GM21786 (cell line): ENCODE measurements around the gene VWA8.

Source experiments
- ATAC-seq: cut with Tn5 transposase; IDR thresholded peaks from one replicate; pipeline ENCODE4 v1.9.1; 2021; ENCODE audit not compliant: unreplicated experiment

The VWA8 gene

DNA sequence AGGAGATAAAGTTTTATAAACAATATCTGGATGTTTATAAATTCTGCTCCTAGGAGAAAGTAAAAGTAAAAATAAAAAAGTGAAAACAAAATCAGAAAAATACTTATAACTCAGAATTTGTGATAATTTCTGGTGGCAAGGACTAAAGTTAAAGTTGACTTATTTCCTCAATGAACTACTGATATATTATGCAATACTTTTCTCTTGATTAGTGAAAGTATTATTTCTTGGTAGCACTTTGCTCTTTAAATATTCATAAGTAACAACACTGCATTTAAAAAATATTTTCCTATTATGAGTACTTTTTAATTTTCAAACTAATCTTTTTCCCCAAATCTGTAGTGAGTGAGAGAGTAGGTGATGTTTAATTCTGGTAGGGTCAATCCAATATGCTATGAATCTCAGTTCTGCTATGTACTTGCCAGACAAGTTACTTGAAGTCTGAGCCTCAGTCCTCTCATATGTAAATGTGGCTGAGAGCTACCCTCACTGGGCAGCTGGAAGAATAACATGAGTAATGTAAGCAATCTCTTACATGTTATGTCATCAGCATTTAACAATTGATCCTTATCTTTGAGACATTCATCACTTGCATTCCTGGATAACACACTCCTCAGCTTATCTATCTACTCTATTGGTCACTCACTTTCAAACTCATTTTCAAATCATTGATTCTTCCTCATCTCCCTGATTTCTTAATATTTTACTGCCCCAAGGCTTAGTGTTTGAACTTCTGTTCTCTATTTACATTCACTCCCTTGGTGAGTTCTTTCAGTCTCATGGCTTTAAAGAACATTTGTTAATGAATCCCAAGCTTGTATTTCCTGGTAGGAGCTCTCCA is 264.5 kb downstream of the VWA8 start:
- no peak for ATAC-seq

DNA sequence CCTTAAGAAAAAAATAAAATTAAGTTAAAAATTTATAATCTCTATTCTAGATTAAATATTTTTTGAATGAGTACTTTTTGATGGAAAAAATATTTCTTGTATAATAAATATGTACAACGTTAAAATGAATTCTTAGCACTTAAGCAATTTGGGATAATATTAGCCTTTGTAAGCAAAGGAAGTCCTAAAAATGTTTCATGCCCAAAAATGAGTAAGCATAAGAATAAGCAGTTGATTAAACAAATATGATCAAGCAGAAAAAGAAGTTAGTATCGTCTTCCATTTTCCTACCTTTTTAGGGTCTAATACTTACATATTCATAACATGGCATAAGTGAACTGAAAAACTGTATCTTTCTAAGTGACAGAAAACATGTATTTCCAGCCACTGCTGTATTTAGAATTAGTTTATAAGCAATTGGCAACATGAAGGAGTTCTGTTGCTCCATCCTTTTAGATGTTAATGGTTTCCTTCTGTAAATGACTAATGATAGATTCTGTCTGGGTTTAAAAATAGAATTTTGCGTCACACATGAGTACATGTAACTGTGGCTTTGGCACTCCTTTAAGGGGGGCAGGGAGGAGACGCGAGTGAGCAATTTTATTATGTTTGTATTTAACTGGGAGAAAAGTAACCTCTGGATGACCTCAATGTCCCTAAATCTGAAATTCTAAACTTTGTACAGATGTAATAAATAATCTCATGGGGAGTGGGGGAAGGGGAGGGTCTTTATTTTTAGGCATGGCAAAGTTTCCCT is 266.2 kb downstream of the VWA8 start:
- peak; percentile 84 for ATAC-seq

DNA sequence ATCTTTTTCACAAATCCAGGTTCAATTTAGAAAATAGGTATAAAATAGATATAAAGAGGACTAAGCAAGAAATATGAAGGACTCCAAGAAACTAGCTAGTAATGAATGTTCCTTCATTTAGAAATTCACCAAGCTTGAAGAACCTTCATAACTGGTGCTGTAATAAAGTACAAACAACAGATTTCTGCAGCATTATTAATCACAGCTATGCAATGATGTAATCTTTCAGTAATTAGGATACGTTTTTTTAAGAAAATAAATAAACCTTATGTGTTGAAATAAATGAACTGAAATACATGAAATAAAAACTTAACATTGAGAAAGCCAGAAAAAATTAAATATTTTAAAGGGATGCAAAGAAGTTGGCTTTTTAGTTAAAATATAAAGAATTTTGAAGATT is 267.5 kb downstream of the VWA8 start:
- ATAC-seq = no peak

DNA sequence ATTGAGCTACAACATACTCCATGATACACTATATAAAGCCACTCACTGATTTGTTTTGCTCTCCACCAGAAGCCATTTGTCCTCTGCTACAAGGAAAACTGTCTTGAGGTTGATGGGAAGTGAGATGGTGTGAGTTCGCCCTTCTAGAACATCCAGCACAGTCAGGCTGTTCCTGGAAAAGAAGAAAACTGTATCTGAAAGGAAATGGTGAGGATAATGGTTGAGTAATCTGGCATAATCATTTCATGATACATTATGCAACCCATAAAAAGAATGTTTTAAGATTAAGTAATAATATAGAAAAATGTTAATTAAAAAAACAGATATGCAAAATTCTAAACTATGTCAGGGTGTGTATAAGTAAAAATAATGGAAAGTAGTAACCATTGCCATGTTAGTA is 269.6 kb downstream of the VWA8 start:
- no peak for ATAC-seq

DNA sequence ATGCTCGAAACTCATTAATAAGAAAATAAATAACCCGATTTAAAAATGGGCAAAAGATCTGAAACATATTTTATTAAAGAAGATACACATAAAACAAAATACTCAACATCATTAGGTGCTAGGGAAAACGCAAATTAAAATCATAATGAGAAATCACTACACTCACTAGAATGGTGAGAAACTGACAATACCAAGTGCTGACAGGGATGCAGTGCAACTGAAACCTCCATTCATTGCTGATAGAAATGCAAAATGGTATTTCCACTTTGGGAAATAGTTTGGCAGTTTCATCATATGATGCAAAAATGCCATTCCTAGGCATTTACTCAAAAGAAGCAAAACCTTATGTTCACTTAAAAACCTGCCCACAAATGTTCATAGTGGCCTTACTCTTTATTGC is 278.1 kb downstream of the VWA8 start:
- ATAC-seq = no peak

DNA sequence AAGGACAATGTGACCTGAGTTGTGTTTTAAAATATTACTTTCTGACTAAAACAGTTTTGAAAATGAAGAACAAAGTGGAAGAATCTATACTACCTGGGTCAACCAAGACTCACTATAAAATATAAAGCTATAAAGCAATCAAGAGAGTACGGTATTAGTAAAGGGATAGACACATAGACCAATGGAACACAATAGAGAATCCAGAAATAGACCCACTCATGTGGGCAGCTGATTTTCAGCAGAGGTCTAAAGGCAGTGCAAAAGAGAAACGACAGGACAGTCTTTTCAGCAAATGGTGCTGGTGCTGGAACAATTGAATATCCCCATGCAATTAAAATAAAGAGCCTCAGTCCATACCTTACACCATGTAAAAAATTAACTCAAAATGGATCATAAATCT is 278.9 kb downstream of the VWA8 start:
- no peak for ATAC-seq

DNA sequence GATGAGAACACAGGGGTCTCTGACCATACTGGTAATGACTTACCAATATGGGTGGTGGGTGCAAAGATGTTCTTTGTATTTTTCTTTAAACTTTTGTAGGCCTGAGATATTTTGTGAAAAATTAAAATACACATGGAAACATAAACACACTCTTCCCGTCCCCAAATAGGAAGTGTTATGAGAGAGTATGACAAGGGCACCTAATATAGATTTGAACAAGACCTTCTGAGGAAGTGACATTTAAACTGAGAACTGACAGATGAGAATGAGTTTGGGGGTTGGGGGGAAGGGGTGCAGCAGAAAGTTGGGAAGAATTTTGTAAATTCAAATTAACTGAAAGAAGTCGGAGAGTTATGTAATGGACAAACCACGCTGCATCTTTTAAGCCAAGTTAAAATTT is 279.3 kb downstream of the VWA8 start:
- ATAC-seq = no peak

DNA sequence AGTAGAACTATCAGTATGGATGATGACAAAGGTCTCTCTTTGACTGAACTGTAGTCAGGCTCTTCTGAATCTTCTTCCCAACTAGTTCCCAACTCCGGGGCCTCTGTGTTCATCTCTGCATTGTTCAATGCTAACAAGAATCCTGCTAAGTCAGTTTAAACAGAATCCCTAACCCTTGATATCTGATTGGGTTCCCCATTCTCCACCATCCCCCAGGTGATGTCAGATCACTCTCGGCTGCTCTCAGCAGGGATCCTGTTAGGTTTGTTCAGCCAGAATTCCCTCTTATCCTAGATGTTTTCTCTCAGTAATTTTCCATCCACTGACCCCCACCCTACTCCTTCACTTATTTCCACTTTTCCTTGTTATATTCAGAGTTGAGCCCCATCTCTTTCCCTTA is 280.0 kb downstream of the VWA8 start:
- ATAC-seq = no peak

DNA sequence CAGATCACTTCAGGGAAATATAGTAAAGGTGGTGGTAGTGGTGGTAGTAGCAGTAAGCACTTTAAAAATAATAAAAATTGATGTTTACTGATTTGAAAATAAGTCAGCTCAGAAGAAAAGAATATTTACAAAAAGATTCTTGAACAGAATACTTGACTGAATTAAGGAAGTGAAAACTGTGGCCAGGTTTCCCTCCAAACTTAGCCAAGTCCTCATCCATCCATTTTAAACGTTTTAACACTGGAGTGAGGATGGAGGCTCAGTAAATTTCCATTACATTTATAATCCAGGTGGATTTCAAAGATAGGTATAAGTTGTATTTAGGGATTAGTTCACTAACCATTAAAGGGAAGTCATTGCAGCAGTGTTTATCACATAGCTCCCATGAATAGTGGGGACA is 282.1 kb downstream of the VWA8 start:
- no peak for ATAC-seq

DNA sequence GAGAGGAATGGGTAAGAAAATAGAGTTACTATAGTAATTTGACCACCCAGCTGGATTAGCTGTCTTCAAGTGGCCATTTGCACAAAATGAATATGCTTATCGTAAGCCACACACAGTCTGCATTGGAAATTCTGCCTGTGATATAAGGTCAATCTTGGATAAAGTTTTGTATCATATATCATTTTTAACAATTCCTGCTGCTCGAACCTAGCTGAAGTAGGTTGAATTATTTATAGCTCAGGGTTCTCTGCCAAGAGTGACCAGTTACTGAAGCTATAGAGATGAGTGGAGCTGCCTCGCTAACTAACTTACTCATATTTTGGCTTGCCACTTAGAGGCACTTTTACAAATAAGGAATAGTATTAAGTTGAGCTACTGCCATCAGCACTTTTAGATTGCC is 282.7 kb downstream of the VWA8 start:
- ATAC-seq = no peak

DNA sequence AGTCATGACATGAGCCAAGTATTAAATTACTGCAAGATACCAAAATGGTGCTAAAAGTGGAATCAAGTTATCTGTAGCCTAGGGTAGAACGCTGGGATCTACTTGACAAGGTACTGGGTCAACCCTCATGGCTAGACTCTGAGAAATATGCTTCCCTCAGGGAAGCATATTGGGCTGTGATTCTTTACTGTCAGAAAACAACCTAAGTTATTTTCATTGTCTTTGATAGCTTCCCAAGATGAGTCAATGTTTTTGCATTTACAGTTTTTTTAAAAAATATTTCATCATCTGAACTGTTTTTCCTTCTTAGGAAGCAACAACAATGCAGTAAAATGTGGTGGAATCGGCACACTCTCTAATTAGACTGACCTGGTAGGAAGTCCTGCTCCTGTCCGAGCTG is 285.6 kb downstream of the VWA8 start:
- ATAC-seq = no peak

DNA sequence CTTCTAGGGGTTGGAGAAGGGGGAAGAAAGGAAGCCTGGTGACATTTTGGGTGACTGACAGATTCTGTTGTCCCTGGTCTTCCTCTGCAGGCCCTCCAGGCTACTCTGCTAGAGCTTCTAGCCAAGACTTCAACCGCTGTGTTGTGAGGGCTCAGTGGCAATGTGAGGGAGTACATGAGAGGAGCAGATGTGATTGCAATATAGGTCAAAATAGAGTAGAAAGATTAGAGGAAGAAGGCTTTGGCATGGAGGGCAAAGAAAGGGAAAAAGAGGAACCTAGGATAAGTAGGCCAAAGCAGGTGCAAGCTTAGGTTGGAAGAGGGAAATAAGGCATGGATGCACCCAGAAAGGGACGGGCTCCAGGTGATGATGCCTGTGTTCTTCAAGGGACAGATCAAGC is 286.7 kb downstream of the VWA8 start:
- no peak for ATAC-seq

DNA sequence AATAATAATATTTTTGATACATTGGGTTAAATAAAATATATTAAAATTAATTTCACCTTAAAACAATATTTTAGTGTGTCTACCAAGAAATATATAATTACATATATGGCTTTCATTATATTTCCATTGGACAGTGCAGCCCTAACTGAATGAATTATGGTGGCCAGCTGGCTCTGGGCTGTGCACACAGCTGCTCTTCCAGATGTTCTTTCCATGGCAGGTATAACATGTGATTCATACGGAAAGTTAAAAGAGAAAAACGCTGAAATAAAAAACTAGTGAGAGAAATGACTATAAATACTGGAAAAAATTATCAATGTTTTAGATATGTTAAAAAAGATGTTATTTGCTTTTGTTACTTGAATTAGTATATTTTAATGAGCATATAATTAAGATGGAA is 287.3 kb downstream of the VWA8 start:
- no peak for ATAC-seq

DNA sequence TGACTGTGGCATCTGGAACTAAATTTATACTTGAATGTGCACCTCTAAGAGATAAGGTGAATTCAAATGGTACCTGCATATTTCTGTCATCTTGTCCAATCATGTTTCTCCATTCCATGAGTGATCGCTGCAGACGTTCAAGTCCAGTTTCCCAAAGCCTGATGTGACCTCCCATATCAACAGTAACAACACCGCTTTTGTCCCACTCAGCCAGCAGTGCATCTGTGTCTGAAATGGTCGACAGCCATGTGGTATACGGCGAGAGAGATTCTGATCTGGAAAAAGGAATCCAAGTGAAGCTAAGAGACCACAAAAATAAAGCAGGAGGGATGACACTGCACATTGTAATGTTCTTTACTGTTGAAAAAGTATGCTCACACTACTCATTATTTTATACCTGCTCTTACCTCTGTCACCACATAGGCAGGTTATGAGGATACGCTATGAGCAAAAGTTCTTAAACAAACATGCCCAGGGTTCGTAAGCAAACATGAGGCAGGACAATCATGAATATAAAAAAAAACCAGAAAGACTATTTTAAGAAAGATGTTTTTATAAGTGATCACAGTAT is 290.0 kb downstream of the VWA8 start:
- ATAC-seq = no peak

DNA sequence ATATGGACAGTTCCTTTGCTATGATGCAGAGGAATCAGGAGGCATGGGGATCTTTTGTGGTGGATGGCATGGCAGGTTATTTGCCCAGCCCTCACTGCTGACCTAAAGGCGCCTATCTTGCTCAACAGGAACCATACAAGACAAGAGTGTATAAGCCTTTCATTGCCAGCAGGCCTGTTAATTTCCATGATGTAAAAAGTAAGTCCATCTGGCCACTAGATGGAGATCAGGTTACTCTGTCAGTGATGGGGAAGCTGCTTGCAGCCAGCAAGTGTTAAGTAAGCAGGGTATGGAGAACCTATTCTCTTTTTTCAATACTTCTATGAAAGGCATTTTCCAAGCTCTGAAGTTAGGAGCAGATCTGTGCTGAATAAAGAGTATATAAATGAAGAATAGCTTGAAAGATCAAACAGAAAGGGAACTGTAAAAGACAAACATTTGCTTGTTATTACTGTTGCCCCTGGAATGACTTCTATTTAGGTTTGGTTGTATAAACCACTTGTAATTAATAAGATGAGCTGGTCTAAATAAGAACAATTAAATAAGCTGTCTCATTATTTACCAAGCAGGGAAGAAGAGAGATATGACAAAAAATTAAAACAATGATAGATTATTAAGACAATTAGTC is 292.7 kb downstream of the VWA8 start:
- ATAC-seq = peak; percentile 89

DNA sequence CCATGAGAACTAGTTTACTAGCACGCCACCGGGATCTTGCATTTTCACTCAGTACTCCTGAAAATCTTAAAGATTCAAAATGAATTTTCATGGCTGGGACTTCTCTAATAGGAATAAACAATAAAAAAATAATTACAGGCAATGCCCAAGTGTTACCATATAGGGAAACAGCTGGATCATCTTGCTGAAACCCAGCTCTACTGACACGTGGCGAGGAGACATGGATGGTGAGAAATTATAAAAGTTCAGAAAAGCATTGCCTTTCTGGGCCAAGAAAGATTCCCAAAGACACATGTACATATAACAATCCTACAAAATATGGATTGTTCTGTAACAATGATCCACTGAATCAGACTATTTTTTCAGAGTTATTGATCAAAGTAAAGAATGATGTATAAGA is 294.3 kb downstream of the VWA8 start:
- no peak for ATAC-seq

DNA sequence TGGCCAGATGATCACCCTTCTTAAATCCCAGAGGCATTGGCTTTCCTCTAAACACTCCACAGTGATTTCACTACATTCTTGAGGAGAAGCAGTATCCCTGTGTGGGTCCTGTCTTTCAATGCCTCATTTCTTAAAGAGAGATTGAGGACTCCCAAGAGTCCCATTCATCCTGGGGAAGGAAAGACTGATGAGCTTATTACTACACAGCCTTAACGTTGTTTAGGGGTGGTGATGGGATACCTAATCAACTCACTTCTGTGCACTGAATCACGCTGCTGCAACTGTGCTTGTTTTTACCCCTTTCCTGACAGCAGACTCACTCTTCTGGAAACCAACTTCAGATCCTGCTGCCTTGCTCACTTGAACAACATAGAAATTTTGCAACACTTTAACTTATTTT is 300.5 kb downstream of the VWA8 start:
- ATAC-seq = no peak

DNA sequence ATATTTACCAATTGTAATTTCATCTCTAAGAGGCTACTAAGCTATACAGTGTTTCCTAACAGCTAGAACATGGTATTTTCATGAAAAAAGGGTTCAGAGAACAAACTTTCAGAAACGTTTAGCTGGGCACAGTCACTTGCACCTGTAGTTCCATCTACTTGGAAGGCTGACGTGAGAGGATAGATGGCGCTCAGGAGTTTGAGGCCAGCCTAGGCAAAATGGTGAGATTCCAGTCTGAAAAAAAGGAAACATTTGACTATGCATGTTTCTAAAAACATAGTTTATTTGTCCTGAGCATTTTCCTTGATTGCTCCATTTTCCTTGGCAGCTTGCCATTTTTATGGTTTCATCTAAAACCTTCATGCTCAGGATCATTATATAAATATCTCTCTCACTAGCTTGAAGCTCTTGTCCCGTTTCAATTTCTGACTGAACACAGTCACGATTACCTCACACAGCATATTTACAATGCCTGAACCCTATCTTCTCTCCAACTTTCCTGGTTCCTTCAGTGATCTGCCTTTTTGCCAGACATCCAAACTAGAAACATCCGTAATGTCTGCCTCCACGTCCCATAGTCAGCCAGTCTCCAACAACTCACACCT is 302.8 kb downstream of the VWA8 start:
- no peak for ATAC-seq

DNA sequence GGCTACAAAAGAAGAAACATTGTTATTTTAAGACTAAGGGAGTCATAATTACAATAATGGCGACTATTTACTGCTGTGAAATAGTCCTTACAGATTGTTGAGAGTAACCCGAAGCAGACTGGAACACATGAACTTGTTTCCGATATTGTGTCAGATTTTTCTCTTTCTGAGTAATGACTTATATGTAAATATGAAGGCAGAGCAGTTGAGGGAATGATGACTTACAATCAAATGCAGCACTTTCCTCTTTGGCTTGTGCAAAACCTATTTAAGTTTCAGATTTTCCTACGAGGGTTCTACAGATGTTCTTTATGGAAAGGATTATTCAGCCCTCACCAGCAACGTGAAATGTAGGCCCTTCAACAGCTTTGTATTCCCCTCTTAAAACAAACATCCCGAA is 304.9 kb downstream of the VWA8 start:
- ATAC-seq = no peak

DNA sequence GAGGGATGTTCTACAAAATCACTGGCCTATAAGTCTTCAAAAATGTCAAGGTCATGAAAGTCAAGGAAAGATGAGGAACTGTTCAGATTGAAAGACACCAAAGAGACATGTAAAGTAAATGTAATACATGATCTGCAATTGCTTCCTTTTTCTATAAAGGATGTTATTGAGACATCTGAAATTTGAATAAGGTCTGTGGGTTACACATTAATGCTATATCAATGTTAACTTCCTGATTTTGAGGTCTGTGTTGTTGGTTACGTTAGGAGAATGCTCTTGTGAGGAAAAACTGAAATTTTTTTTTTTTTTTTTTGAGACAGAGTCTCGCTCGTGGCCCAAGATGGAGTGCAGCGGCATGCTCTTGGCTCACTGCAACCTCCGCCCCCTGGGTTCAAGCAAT is 306.1 kb downstream of the VWA8 start:
- no peak for ATAC-seq

DNA sequence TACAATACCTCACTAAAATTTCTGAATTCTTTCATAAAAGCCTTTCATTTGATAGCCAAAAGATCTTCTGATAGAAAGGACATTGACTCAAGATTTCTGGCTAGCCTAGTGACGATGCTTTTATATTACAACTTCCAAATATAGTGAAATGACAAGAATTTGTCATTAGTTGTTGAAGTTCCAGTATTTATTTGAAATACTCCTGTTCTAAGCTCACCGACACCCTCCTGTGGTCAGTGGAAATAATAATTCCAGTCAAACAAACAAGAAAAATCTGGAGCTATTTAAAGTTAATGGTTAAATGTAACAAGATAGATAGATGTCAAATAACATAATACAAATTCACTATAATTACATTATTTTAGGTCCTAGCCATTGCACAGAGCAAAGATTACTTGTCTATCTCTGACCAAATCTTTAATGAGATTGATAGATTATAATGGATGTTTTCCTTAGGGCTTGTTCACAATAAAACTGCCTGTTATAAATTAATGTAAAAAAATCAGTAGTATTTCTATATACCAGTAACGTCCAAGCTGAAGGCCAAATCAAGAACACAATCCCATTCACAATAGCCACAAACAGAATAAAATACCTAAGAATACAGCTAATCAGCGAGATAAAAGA is 308.1 kb downstream of the VWA8 start:
- ATAC-seq = no peak
